Liver (tissue), 9 donors: Measurements from ENCODE around the gene PCDHA10. TPM values are rescaled to one million over a fixed set of nuclear protein-coding genes. Genes with fewer than 3 reads are reported as not detected.

Source experiments
- DNase-seq: peaks from one replicate; pipeline ENCODE4 v3.0.0-alpha.2; 2017; ENCODE audit warnings: low spot score
- H3K27ac ChIP-seq, 2 donors: one replicate each; pipeline ENCODE4 v1.7.0; 2013; ENCODE audit warnings: inconsistent platforms in 2 of 2, low read length in 2 of 2, control low read depth in 1 of 2, low read depth in 1 of 2, mild to moderate bottlenecking in 1 of 2
- H3K27me3 ChIP-seq, 4 donors: one replicate each; pipeline versions ENCODE4 v1.6.1 to v1.7.0; 2013; ENCODE audit warnings: low read length in 3 of 4, inconsistent platforms in 1 of 4, mild to moderate bottlenecking in 1 of 4, moderate library complexity in 1 of 4; ENCODE audit not compliant: control insufficient read depth in 4 of 4, insufficient read depth in 4 of 4
- H3K36me3 ChIP-seq, 4 donors: one replicate each; pipeline versions ENCODE4 v1.6.1 to v1.7.0; 2013; ENCODE audit warnings: low read length in 3 of 4, mild to moderate bottlenecking in 3 of 4, low read depth in 1 of 4, moderate library complexity in 1 of 4; ENCODE audit not compliant: control insufficient read depth in 4 of 4, insufficient read depth in 3 of 4
- H3K4me1 ChIP-seq, 4 donors: one replicate each; pipeline versions ENCODE4 v1.6.1 to v1.7.0; 2013; ENCODE audit warnings: low read length in 3 of 4, mild to moderate bottlenecking in 3 of 4, moderate library complexity in 1 of 4; ENCODE audit not compliant: control insufficient read depth in 4 of 4, insufficient read depth in 4 of 4
- H3K4me3 ChIP-seq, 3 donors: one replicate each; pipeline versions ENCODE4 v1.6.1 to v1.7.0; 2013; ENCODE audit warnings: low read length in 3 of 3, control low read depth in 1 of 3, low read depth in 1 of 3, mild to moderate bottlenecking in 1 of 3
- H3K9ac ChIP-seq, 2 donors: one replicate each; pipeline ENCODE4 v1.7.0; 2013; ENCODE audit warnings: low read length in 2 of 2, mild to moderate bottlenecking in 2 of 2, moderate library complexity in 2 of 2, control low read depth in 1 of 2, low read depth in 1 of 2
- H3K9me3 ChIP-seq, 4 donors: one replicate each; pipeline versions ENCODE4 v1.6.1 to v1.7.0; 2013; ENCODE audit warnings: low read length in 3 of 4; ENCODE audit not compliant: control insufficient read depth in 4 of 4
- ATF3 ChIP-seq: IDR thresholded peaks from 2 replicates; pipeline ENCODE4 v1.6.1; 2016; ENCODE audit warnings: antibody characterized with exemption
- EGR1 ChIP-seq, 2 donors: IDR thresholded peaks; 2 replicates each; pipeline ENCODE4 v1.6.1; 2016 to 2018; ENCODE audit warnings: antibody characterized with exemption in 2 of 2, low read depth in 2 of 2
- FOXA1 ChIP-seq: IDR thresholded peaks from 2 replicates; pipeline ENCODE4 v1.6.1; 2016; ENCODE audit warnings: antibody characterized with exemption
- FOXA2 ChIP-seq: IDR thresholded peaks from 2 replicates; pipeline ENCODE4 v1.6.1; 2016; ENCODE audit warnings: antibody characterized with exemption
- GABPA ChIP-seq, 2 donors: IDR thresholded peaks in 1 of 2; conservative IDR thresholded peaks in 1 of 2; 2 replicates each; pipeline ENCODE4 v1.6.1; 2016; ENCODE audit warnings: antibody characterized with exemption in 2 of 2, mild to moderate bottlenecking in 1 of 2, moderate library complexity in 1 of 2
- HNF4A ChIP-seq, 2 donors: conservative IDR thresholded peaks; 2 replicates each; pipeline ENCODE4 v1.6.1; 2016; ENCODE audit warnings: antibody characterized with exemption in 2 of 2, mild to moderate bottlenecking in 2 of 2
- HNF4G ChIP-seq: IDR thresholded peaks from 2 replicates; pipeline ENCODE4 v1.6.1; 2016; ENCODE audit warnings: antibody characterized with exemption
- JUND ChIP-seq, 2 donors: IDR thresholded peaks; 2 replicates each; pipeline ENCODE4 v1.6.1; 2016; ENCODE audit warnings: antibody characterized with exemption in 2 of 2
- MAX ChIP-seq: IDR thresholded peaks from 2 replicates; pipeline ENCODE4 v1.6.1; 2016; ENCODE audit warnings: antibody characterized with exemption
- NR2F2 ChIP-seq: IDR thresholded peaks from 2 replicates; pipeline ENCODE4 v1.6.1; 2016; ENCODE audit warnings: antibody characterized with exemption
- RAD21 ChIP-seq, 2 donors: IDR thresholded peaks; 2 replicates each; pipeline ENCODE4 v1.6.1; 2016; ENCODE audit warnings: antibody characterized with exemption in 2 of 2, mild to moderate bottlenecking in 2 of 2
- REST ChIP-seq: IDR thresholded peaks from 2 replicates; pipeline ENCODE4 v1.6.1; 2016; ENCODE audit warnings: antibody characterized with exemption, mild to moderate bottlenecking
- RXRA ChIP-seq, 2 donors: IDR thresholded peaks; 2 replicates each; pipeline ENCODE4 v1.6.1; 2017 to 2018; ENCODE audit warnings: antibody characterized with exemption in 2 of 2, mild to moderate bottlenecking in 1 of 2
- SP1 ChIP-seq: IDR thresholded peaks from 2 replicates; pipeline ENCODE4 v1.6.1; 2018; ENCODE audit warnings: antibody characterized with exemption, mild to moderate bottlenecking
- TAF1 ChIP-seq: conservative IDR thresholded peaks from 2 replicates; pipeline ENCODE4 v1.6.1; 2016; ENCODE audit warnings: antibody characterized with exemption, mild to moderate bottlenecking
- YY1 ChIP-seq: IDR thresholded peaks from 2 replicates; pipeline ENCODE4 v1.6.1; 2016; ENCODE audit warnings: antibody characterized with exemption, mild to moderate bottlenecking
- ZBTB33 ChIP-seq: IDR thresholded peaks from 2 replicates; pipeline ENCODE4 v1.6.1; 2016; ENCODE audit warnings: antibody characterized with exemption
- WGBS: extraction: QIAGEN DNeasy Blood & Tissue Kit; methylation state at CpG from one replicate; pipeline ENCODE4 v1.1.7; 2013; 5-methylcytosine and 5-hydroxymethylcytosine counted together
- polyA plus RNA-seq, 2 donors: library from polyadenylated mRNA; stranded (reverse) in 1 of 2; unstranded in 1 of 2; fragments of 200-250 nt in 1 of 2; fragments of >200 nt in 1 of 2; fragmentation: Nextera tagmentation in 1 of 2; extraction: Ambion mirVana in 1 of 2; gene quantifications; one replicate each; pipeline versions ENCODE4 v1.2.1 to v1.2.3, GENCODE V29; 2013 to 2015
- total RNA-seq, 2 donors: library from RNA; depleted of rRNA; stranded (reverse); fragments of >200 nt; gene quantifications; one replicate each; pipeline ENCODE4 v1.2.3, GENCODE V29; 2014
- TF ChIP-seq, protein P1 (sequence below): fragments of 150-350 bp; IDR thresholded peaks from 2 replicates; pipeline ENCODE4 v1.5.1; 2017; ENCODE audit warnings: improper control_type of control experiment, low read depth, low read length; ENCODE audit not compliant: missing input control
- donor health status: healthy.
- donor health status: healthy.
- donor health status: healthy.
- donor health status: healthy.
- donor health status: healthy.

The PCDHA10 gene
- total and polyA plus RNA-seq, 4 donors = under 0.01 to 0.01 TPM; not detected in 2

DNA sequence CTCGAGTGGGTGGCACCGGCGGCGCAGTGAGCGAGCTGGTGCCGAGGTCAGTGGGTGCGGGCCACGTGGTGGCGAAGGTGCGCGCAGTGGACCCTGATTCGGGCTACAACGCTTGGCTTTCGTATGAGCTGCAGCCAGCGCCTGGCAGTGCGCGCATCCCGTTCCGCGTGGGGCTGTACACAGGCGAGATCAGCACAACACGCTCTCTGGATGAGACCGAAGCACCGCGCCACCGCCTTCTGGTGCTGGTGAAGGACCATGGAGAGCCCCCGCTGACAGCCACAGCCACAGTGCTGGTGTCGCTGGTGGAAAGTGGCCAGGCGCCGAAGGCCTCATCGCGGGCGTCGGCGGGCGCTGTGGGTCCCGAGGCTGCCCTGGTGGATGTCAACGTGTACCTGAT is 32.2 kb upstream of the PCDHA10 start:
- Histone ChIP-seq H3K9ac (no peak overlapping the region), H3K4me1 (no peaks in the 10 kb centered on the region), H3K27me3 (peaks cover 0 to 5% (median under 1%) of the 10 kb centered on the region in 4 donors), H3K4me3 (no peak overlapping the region), H3K9me3 (peaks cover 10 to 38% (median 22%) of the 10 kb centered on the region in 4 donors), H3K27ac (no peak overlapping the region), H3K36me3 (no peaks in the 10 kb centered on the region)
- TF ChIP-seq FOXA1 = no peak
- no peak for TF ChIP-seq YY1
- TF ChIP-seq, protein P1, sequence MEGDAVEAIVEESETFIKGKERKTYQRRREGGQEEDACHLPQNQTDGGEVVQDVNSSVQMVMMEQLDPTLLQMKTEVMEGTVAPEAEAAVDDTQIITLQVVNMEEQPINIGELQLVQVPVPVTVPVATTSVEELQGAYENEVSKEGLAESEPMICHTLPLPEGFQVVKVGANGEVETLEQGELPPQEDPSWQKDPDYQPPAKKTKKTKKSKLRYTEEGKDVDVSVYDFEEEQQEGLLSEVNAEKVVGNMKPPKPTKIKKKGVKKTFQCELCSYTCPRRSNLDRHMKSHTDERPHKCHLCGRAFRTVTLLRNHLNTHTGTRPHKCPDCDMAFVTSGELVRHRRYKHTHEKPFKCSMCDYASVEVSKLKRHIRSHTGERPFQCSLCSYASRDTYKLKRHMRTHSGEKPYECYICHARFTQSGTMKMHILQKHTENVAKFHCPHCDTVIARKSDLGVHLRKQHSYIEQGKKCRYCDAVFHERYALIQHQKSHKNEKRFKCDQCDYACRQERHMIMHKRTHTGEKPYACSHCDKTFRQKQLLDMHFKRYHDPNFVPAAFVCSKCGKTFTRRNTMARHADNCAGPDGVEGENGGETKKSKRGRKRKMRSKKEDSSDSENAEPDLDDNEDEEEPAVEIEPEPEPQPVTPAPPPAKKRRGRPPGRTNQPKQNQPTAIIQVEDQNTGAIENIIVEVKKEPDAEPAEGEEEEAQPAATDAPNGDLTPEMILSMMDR = no peak
- no peak for TF ChIP-seq GABPA (IDR thresholded peaks at IDR 0.05 in 1 of 2, conservative IDR thresholded peaks at IDR 0.05 in 1 of 2)
- TF ChIP-seq HNF4G = no peak
- TF ChIP-seq REST = no peak
- no peak for TF ChIP-seq MAX
- no peak for TF ChIP-seq NR2F2
- TF ChIP-seq HNF4A (conservative IDR thresholded peaks at IDR 0.05) = no peak
- no peak for TF ChIP-seq SP1
- no peak for TF ChIP-seq RXRA (IDR thresholded peaks at IDR 0.05)
- TF ChIP-seq JUND (IDR thresholded peaks at IDR 0.05) = no peak
- no peak for TF ChIP-seq ZBTB33
- no peak for TF ChIP-seq EGR1 (IDR thresholded peaks at IDR 0.05; ENCODE audit: low read depth in 2 of 2)
- TF ChIP-seq RAD21 (IDR thresholded peaks at IDR 0.05) = no peak
- no peak for TF ChIP-seq TAF1
- TF ChIP-seq ATF3 = no peak
- TF ChIP-seq FOXA2 = no peak
- DNase-seq = no peak
- 49% methylated on average over 38 of the region's 38 CpGs for WGBS
